B cell (primary cell): ENCODE data around the gene IL23A.

Experiments used
- CTCF ChIP-seq: fragments of 200-600 bp; IDR thresholded peaks from one replicate; pipeline ENCODE4 v1.8.0; 2022; ENCODE audit warnings: antibody characterized with exemption, mild to moderate bottlenecking
- EZH2 ChIP-seq: IDR thresholded peaks from 2 replicates; pipeline ENCODE4 v1.6.1; 2012; ENCODE audit warnings: borderline replicate concordance, low read depth, mild to moderate bottlenecking, moderate library complexity, low read length; ENCODE audit not compliant: insufficient read depth, poor library complexity, severe bottlenecking

DNA sequence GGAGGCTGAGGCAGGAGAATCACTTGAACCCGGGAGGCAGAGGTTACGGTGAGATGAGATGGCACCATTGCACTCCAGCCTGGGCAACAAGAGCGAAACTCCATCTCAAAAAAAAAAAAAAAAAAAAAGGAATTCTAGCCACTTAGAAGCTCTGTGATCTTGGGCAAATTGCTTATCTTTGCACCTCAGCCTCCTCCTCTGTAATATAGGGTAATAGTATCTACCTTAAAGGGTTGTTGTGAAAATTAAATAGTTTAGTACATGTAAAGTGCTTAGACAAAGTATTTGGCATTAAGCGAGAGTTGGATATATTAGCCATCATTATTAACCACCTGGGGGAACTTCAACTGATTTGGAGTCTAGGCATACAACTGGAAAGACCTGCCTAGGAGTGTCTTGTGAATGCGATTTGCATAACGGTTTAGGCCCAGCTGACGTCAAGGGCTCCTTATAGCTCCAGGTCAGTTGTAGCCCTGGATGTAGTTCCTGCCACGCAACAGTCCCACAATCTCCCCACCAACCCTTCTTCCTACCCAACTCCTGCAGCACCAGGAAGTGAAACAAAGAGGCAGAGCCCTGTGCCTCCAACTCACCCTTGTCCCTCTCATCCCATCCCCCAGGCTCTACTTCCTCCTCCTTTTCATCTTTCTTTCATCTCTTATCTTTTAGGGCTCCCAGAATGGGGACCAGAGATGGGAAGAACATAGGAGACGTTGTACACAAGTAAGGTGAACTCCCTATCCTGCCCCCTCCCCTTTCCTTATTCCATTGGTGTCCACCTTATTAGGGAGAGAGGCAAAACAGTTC lies 2.1 kb upstream of the IL23A start:
- TF ChIP-seq CTCF, result no peak
- no peak for TF ChIP-seq EZH2
